ENCODE measurements around the gene PRADC1.

Gene PRADC1

DNA sequence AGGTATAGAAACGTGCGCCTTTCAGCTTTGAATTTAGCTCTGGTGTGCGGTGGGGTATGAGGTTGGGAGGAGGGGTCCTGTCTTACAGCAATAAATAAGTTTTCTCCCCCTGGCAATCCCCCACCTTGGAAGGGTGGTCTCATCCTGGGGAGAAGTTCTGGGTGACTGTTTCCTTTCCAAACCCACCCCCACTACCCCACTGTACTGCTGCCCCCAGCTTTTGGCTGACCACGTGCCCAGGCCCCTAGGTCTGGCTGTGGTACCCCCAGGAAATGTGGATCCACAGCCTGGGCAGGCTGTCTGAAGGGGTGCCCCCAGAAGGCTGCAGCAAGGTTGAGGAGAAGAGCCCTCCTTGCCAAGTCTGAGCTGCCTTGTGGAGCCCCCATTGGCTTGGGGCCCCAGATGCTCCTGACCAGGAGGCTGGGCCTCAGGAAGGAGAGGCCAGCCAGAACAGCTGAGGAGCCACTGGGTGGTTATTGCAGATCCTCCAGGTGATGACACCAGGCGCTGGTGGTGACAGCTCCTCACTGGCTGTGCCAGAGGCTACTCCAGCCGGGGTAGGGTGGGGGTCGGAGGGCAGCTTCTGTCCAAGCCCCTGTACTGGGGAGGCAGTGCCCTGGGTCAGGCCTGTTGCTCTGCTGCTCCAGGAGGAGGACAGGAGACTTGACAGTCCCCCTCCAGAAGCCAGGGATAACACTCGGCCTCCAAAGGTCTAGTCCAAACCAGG is 25.3 kb upstream of the PRADC1 start:
- no peaks in the 10 kb centered on the region for H3K27me3 ChIP-seq (ENCODE audit: insufficient read depth, low read length)
- H3K4me3 ChIP-seq (ENCODE audit: low read depth, low read length): no peak overlapping the region
- H2AFZ ChIP-seq (ENCODE audit: low read length, unreplicated experiment): no peak overlapping the region
- H3K4me1 ChIP-seq (ENCODE audit: control insufficient read depth, insufficient read depth, low read length, unreplicated experiment): no peaks in the 10 kb centered on the region
- no peaks in the 10 kb centered on the region for H3K79me2 ChIP-seq (ENCODE audit: control insufficient read depth, insufficient read depth, low read length, unreplicated experiment)
- no peak overlapping the region for H3K27ac ChIP-seq (ENCODE audit: low read depth, low read length)
- H3K36me3 ChIP-seq (ENCODE audit: insufficient read depth, low read length): peaks cover 7% of the 10 kb centered on the region; the same call in 1 of the 2 replicates

GRCh38 chr2:73257425-73258125 is 24.5 kb upstream of the PRADC1 start:
- Histone ChIP-seq H3K4me1 (ENCODE audit: control insufficient read depth, insufficient read depth, low read length, unreplicated experiment) (no peaks in the 10 kb centered on the region), H3K27ac (ENCODE audit: low read depth, low read length) (no peak overlapping the region), H3K27me3 (ENCODE audit: insufficient read depth, low read length) (no peaks in the 10 kb centered on the region), H3K4me3 (ENCODE audit: low read depth, low read length) (no peak overlapping the region), H2AFZ (ENCODE audit: low read length, unreplicated experiment) (no peak overlapping the region), H3K79me2 (ENCODE audit: control insufficient read depth, insufficient read depth, low read length, unreplicated experiment) (no peaks in the 10 kb centered on the region), H3K36me3 (ENCODE audit: insufficient read depth, low read length) (peaks cover 7% of the 10 kb centered on the region; the same call in 1 of the 2 replicates)

GRCh38 chr2:73257021-73257420 is 24.0 kb upstream of the PRADC1 start:
- no peak overlapping the region for H2AFZ ChIP-seq (ENCODE audit: low read length, unreplicated experiment)

GRCh38 chr2:73256618-73256922 is 23.5 kb upstream of the PRADC1 start:
- H2AFZ ChIP-seq (ENCODE audit: low read length, unreplicated experiment): no peak overlapping the region
- H3K36me3 ChIP-seq (ENCODE audit: insufficient read depth, low read length): peaks cover 7% of the 10 kb centered on the region; the same call in 1 of the 2 replicates
- no peaks in the 10 kb centered on the region for H3K27me3 ChIP-seq (ENCODE audit: insufficient read depth, low read length)
- H3K27ac ChIP-seq (ENCODE audit: low read depth, low read length): no peak overlapping the region
- no peaks in the 10 kb centered on the region for H3K79me2 ChIP-seq (ENCODE audit: control insufficient read depth, insufficient read depth, low read length, unreplicated experiment)
- no peak overlapping the region for H3K4me3 ChIP-seq (ENCODE audit: low read depth, low read length)
- no peaks in the 10 kb centered on the region for H3K4me1 ChIP-seq (ENCODE audit: control insufficient read depth, insufficient read depth, low read length, unreplicated experiment)

More at GRCh38 chr2:73257021-73257420, 24.0 kb upstream of the PRADC1 start:
- Histone ChIP-seq H3K4me1 (ENCODE audit: control insufficient read depth, insufficient read depth, low read length, unreplicated experiment) (no peaks in the 10 kb centered on the region), H3K36me3 (ENCODE audit: insufficient read depth, low read length) (peaks cover 7% of the 10 kb centered on the region; the same call in 1 of the 2 replicates), H3K27ac (ENCODE audit: low read depth, low read length) (no peak overlapping the region), H3K79me2 (ENCODE audit: control insufficient read depth, insufficient read depth, low read length, unreplicated experiment) (no peaks in the 10 kb centered on the region), H3K4me3 (ENCODE audit: low read depth, low read length) (no peak overlapping the region), H3K27me3 (ENCODE audit: insufficient read depth, low read length) (no peaks in the 10 kb centered on the region)

DNA sequence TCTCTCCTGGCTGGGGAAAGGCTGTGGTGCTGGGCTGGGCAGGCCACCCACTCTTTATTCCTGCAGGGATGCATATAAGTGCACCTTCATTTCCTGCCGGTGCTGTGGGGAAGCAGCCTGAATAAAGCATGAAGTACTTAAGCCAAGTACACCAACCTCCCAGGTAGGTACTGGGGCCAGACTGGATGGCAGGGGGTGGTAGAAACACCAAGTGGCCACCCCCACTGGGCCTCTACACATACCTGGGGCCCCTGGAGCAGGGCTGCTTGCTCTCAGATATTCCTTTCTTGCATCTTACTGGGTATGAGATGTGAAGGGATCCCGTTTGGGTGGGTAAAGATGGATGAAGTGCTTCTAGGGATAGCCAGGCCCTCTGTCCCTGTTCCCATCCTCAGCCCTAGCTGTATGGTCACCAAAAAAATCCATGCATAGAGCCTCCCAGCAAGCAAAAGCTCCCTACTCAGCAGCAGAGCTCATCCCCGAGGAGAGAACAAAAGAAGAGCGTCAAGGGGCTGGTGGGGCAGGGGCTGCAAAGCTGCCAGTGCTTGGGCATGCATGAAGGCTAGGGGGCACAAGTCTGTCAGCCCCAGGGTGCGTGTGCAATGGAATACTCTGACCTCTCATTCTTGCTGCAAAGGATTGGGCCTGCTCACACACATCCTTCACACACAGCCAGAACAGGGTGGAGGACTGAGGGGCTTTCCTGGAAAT is 23.0 kb upstream of the PRADC1 start:
- H3K27me3 ChIP-seq (ENCODE audit: insufficient read depth, low read length): no peaks in the 10 kb centered on the region
- H3K27ac ChIP-seq (ENCODE audit: low read depth, low read length): no peak overlapping the region
- no peaks in the 10 kb centered on the region for H3K79me2 ChIP-seq (ENCODE audit: control insufficient read depth, insufficient read depth, low read length, unreplicated experiment)
- no peaks in the 10 kb centered on the region for H3K4me1 ChIP-seq (ENCODE audit: control insufficient read depth, insufficient read depth, low read length, unreplicated experiment)
- H2AFZ ChIP-seq (ENCODE audit: low read length, unreplicated experiment): no peak overlapping the region
- peaks cover 7% of the 10 kb centered on the region; the same call in 1 of the 2 replicates for H3K36me3 ChIP-seq (ENCODE audit: insufficient read depth, low read length)
- no peak overlapping the region for H3K4me3 ChIP-seq (ENCODE audit: low read depth, low read length)

- Histone ChIP-seq H3K27ac (ENCODE audit: low read depth, low read length) (no peak overlapping the region), H3K27me3 (ENCODE audit: insufficient read depth, low read length) (no peaks in the 10 kb centered on the region), H3K4me3 (ENCODE audit: low read depth, low read length) (no peak overlapping the region), H3K4me1 (ENCODE audit: control insufficient read depth, insufficient read depth, low read length, unreplicated experiment) (no peaks in the 10 kb centered on the region), H3K79me2 (ENCODE audit: control insufficient read depth, insufficient read depth, low read length, unreplicated experiment) (no peaks in the 10 kb centered on the region), H3K36me3 (ENCODE audit: insufficient read depth, low read length) (peaks cover 11% of the 10 kb centered on the region; the same call in 1 of the 2 replicates), H2AFZ (ENCODE audit: low read length, unreplicated experiment) (no peak overlapping the region)
Measured at GRCh38 chr2:73255007-73255644, 22.1 kb upstream of the PRADC1 start.

- no peaks in the 10 kb centered on the region for H3K79me2 ChIP-seq (ENCODE audit: control insufficient read depth, insufficient read depth, low read length, unreplicated experiment)
- H3K36me3 ChIP-seq (ENCODE audit: insufficient read depth, low read length): peaks cover 16% of the 10 kb centered on the region
- H3K4me1 ChIP-seq (ENCODE audit: control insufficient read depth, insufficient read depth, low read length, unreplicated experiment): no peaks in the 10 kb centered on the region
- no peaks in the 10 kb centered on the region for H3K27me3 ChIP-seq (ENCODE audit: insufficient read depth, low read length)
- no peak overlapping the region for H2AFZ ChIP-seq (ENCODE audit: low read length, unreplicated experiment)
- no peak overlapping the region for H3K4me3 ChIP-seq (ENCODE audit: low read depth, low read length)
- no peak overlapping the region for H3K27ac ChIP-seq (ENCODE audit: low read depth, low read length)
Measured at GRCh38 chr2:73254343-73255006, 21.4 kb upstream of the PRADC1 start.

- H3K36me3 ChIP-seq (ENCODE audit: insufficient read depth, low read length): peaks cover 21% of the 10 kb centered on the region
Measured at GRCh38 chr2:73253901-73254300, 20.9 kb upstream of the PRADC1 start.

GRCh38 chr2:73253400-73253799 is 20.4 kb upstream of the PRADC1 start:
- Histone ChIP-seq H3K4me3 (ENCODE audit: low read depth, low read length) (no peak overlapping the region), H3K27me3 (ENCODE audit: insufficient read depth, low read length) (no peaks in the 10 kb centered on the region), H3K27ac (ENCODE audit: low read depth, low read length) (no peak overlapping the region), H3K4me1 (ENCODE audit: control insufficient read depth, insufficient read depth, low read length, unreplicated experiment) (no peaks in the 10 kb centered on the region), H2AFZ (ENCODE audit: low read length, unreplicated experiment) (no peak overlapping the region), H3K36me3 (ENCODE audit: insufficient read depth, low read length) (peaks cover 26% of the 10 kb centered on the region), H3K79me2 (ENCODE audit: control insufficient read depth, insufficient read depth, low read length, unreplicated experiment) (no peaks in the 10 kb centered on the region)

More at GRCh38 chr2:73253901-73254300, 20.9 kb upstream of the PRADC1 start:
- Histone ChIP-seq H3K4me1 (ENCODE audit: control insufficient read depth, insufficient read depth, low read length, unreplicated experiment) (no peaks in the 10 kb centered on the region), H3K27ac (ENCODE audit: low read depth, low read length) (no peak overlapping the region), H3K4me3 (ENCODE audit: low read depth, low read length) (no peak overlapping the region), H3K27me3 (ENCODE audit: insufficient read depth, low read length) (no peaks in the 10 kb centered on the region), H2AFZ (ENCODE audit: low read length, unreplicated experiment) (no peak overlapping the region), H3K79me2 (ENCODE audit: control insufficient read depth, insufficient read depth, low read length, unreplicated experiment) (no peaks in the 10 kb centered on the region)
